ENCODE measurements around the gene PLEKHM2.
A peak's percentile ranks its signal among the peaks of the same experiment; 100 is the strongest.

PLEKHM2 gene

GRCh38 chr1:15740924-15741850, 57.1 kb downstream of the PLEKHM2 start:
- DNase-seq: peak; percentile 10

GRCh38 chr1:15742339-15742801, 58.2 kb downstream of the PLEKHM2 start, which contains the start of gene TMEM82:
TMEM82 (plus strand) TSS chr1:15742499; CDS start chr1:15742560, 61 bp downstream.
- DNase-seq: no peak

- no peak for DNase-seq
Measured at GRCh38 chr1:15744122-15744679, 60.1 kb downstream of the PLEKHM2 start.

- no peak for DNase-seq
Measured at GRCh38 chr1:15747378-15747777, 63.3 kb downstream of the PLEKHM2 start.

GRCh38 chr1:15748264-15748663, 64.1 kb downstream of the PLEKHM2 start:
- no peak for DNase-seq

GRCh38 chr1:15748690-15749398, 64.7 kb downstream of the PLEKHM2 start:
- DNase-seq: no peak

GRCh38 chr1:15749399-15750291, 65.5 kb downstream of the PLEKHM2 start:
- DNase-seq: no peak

GRCh38 chr1:15750924-15751323, 66.8 kb downstream of the PLEKHM2 start:
- DNase-seq: no peak

- DNase-seq: no peak
Measured at GRCh38 chr1:15751717-15752116, 67.6 kb downstream of the PLEKHM2 start.

GRCh38 chr1:15753776-15754175, 69.7 kb downstream of the PLEKHM2 start:
- no peak for DNase-seq

GRCh38 chr1:15755021-15755645, 71.0 kb downstream of the PLEKHM2 start:
- no peak for DNase-seq

- DNase-seq: no peak
Measured at GRCh38 chr1:15755646-15756040, 71.5 kb downstream of the PLEKHM2 start.

GRCh38 chr1:15756143-15757015, 72.3 kb downstream of the PLEKHM2 start:
- no peak for DNase-seq

- DNase-seq: no peak
Measured at GRCh38 chr1:15757016-15757543, 73.0 kb downstream of the PLEKHM2 start.

GRCh38 chr1:15757575-15758342, 73.6 kb downstream of the PLEKHM2 start:
- no peak for DNase-seq

- DNase-seq: no peak
Measured at GRCh38 chr1:15758343-15758931, 74.3 kb downstream of the PLEKHM2 start, which contains the start of gene FBLIM1. FBLIM1 (plus strand) TSS chr1:15758795; CDS start chr1:15764984, 6,189 bp downstream.

- DNase-seq: no peak
Measured at GRCh38 chr1:15758953-15759661, 75.0 kb downstream of the PLEKHM2 start.

GRCh38 chr1:15760520-15761211, 76.5 kb downstream of the PLEKHM2 start:
- no peak for DNase-seq
